Activated naive CD4-positive, alpha-beta T cell treated with anti-CD3 and anti-CD28 coated beads, Interleukin-2, amount 10 ng/mL, durations not matched to agents 7 days and 5 days (primary cell): Measurements from ENCODE around the gene HOXB13.

Source experiments
- CTCF ChIA-PET: fragments of 350-600 bp; sonication (Branson Sonifier 250); formaldehyde crosslinking; loops from one replicate; lab custom pipeline; 2021; ENCODE audit warnings: antibody characterized with exemption; lab: Charles Lee
- DNase-seq: peaks from one replicate; pipeline ENCODE4 v3.0.0-alpha.2; 2020
- H3K27ac Mint-ChIP-seq: one replicate; pipeline ENCODE4 v1.8.0; 2021; ENCODE audit warnings: mild to moderate bottlenecking, moderate library complexity, mixed read lengths
- H3K27me3 Mint-ChIP-seq: one replicate; pipeline ENCODE4 v1.8.0; 2021; ENCODE audit warnings: mild to moderate bottlenecking, mixed read lengths
- H3K36me3 Mint-ChIP-seq: one replicate; pipeline ENCODE4 v1.8.0; 2021; ENCODE audit warnings: mixed read lengths
- H3K4me1 Mint-ChIP-seq: one replicate; pipeline ENCODE4 v1.8.0; 2021; ENCODE audit warnings: mixed read lengths
- H3K4me3 Mint-ChIP-seq: one replicate; pipeline ENCODE4 v1.8.0; 2021; ENCODE audit warnings: mild to moderate bottlenecking, moderate library complexity, mixed read lengths
- H3K9me3 Mint-ChIP-seq: one replicate; pipeline ENCODE4 v1.8.0; 2021; ENCODE audit warnings: mixed read lengths

HOXB13 gene

DNA sequence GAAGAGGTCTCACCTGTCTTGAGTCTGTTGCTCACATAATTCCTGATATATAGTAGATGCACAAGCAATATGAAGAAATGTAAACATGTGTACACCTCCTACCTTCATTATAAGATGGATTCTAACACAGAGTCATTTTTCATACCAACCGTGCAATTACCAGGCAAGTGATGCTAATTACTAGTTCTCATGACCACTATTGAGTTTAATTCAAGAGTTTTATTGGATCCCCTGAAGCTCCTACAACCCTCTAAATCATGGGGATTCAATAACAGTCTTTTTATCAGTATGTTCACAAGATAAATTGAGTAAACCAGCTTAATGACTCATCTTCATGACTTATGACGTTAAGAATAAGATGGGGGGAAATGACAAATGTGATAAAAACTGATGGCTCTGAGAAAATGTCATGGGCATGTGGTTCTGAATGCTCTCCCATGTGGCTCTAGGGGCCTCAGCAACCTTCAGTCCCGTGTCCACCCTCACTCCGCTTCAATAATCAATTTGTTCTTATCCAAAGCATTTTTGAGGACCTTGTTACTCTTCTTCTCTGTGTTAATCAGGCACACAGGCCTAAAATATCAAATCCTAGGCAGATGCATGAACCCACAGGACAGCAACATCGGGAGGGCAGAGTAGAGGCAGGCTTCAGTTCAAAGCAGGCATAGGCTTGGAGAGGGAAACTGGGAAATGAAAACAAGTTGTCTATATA lies 49.0 kb downstream of the HOXB13 start:
- Mint-ChIP-seq H3K4me3 (no peak overlapping the region), H3K27ac (no peak overlapping the region), H3K9me3 (no peaks in the 10 kb centered on the region), H3K36me3 (no peaks in the 10 kb centered on the region), H3K27me3 (peaks cover 84% of the 10 kb centered on the region), H3K4me1 (no peaks in the 10 kb centered on the region)
- CTCF ChIA-PET = interaction anchor here (0.7 to 3.7 kb wide), 31 partner anchors 8 to 548 kb away, joined by 3 to 51 read pairs (median 6); partner anchors contain the start of genes PRAC1 and PRAC2
- DNase-seq = no peak

DNA sequence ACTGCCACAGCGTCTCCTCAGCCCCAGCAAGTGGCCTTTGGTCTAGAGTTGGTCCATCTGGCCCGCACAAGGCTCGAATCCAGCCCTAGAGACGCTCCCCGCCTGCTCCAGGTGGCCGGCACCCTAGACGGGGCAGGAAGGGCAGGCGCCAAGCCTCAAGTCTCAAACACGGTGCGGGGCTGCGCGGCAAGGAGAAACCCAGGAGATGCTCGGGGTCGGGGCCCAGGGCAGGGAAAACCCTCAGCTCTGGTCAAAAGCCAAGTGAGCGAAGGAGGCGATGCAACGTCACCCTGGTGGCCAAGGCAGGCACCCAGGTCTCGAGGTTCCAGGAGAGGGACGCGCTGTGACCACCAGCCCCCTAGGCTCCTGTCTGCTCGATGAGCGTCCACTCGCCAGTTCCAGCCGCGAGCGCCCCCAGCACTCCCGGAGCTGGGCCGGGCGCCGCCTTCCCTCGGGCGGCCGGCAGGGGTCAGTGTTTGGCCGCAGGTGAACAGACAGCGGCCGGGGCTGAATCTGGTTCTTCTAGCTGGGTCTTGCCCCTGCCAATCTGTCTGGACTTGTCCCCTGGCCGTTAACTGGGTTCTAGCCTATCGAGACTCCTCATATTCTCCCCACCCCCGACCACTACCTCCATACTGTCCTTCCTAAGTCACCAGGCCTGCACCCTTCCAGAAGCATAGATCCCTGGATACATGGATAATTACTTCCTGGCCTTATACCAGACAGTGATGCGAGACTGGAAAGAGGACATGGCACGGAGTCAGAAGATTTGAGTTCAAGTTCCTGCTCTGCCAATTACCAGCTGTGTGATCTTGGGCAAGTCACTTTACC lies 50.2 kb downstream of the HOXB13 start:
- Mint-ChIP-seq H3K4me3 (no peak overlapping the region), H3K27me3 (peaks cover 85% of the 10 kb centered on the region)

DNA sequence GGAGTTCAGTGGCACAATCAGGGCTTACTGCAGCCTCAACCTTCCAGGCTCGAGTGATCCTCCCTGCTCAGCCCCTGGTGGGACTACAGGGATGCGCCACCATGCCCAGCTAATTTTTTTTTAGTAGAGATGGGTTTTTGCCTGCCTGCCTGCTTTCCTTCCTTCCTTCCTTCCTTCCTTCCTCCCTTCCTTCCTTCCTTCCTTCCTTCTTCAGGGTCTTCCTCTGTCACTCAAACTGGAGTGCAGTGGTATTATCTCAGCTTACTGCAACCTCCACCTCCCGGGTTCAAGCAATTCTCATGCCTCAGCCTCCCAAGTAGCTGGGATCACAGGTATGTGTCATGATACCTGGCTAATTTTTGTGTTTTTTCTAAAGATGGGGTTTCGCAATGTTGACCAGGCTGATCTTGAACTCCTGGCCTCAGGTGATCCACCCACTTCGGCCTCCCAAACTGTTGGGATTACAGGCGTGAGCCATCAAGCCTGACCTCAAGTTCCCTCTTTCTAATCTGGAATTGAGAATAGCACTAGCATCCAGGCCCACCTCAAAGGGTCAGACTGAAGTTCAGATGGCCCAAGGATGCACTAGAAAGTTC lies 51.5 kb downstream of the HOXB13 start:
- no peak overlapping the region for H3K27ac Mint-ChIP-seq
- no peak overlapping the region for H3K4me3 Mint-ChIP-seq
- no peaks in the 10 kb centered on the region for H3K4me1 Mint-ChIP-seq
- no peaks in the 10 kb centered on the region for H3K36me3 Mint-ChIP-seq
- H3K27me3 Mint-ChIP-seq = peaks cover 82% of the 10 kb centered on the region
- CTCF ChIA-PET = interaction anchor here (0.6 kb wide), 1 partner anchor 104 kb away, joined by 3 read pairs; no protein-coding TSS in a partner anchor
- no peaks in the 10 kb centered on the region for H3K9me3 Mint-ChIP-seq
- DNase-seq = no peak

More for the DNA sequence above, 50.2 kb downstream of the HOXB13 start:
- peak; percentile 76 for DNase-seq
- no peaks in the 10 kb centered on the region for H3K4me1 Mint-ChIP-seq
- CTCF ChIA-PET = interaction anchor here (0.6 to 3.7 kb wide), 40 partner anchors 9 to 728 kb away, joined by 3 to 51 read pairs (median 5); partner anchors contain the start of genes PRAC1 and PRAC2
- no peaks in the 10 kb centered on the region for H3K36me3 Mint-ChIP-seq
- H3K27ac Mint-ChIP-seq = no peak overlapping the region
- H3K9me3 Mint-ChIP-seq = no peaks in the 10 kb centered on the region
